ENCODE measurements around the gene ADGRF1. TPM values are rescaled to one million over a fixed set of nuclear protein-coding genes. Genes with fewer than 3 reads are reported as not detected.
"Not testable (repeated sequence)": the region's sequence is repeated elsewhere in the genome, so short reads cannot be mapped to it uniquely, and the experiment has no call there.

Gene ADGRF1
- total RNA-seq, 1 donor from 2014 or later: not detected

- no peak for DNase-seq (ENCODE audit: low spot score)
- TF ChIP-seq, protein P1, sequence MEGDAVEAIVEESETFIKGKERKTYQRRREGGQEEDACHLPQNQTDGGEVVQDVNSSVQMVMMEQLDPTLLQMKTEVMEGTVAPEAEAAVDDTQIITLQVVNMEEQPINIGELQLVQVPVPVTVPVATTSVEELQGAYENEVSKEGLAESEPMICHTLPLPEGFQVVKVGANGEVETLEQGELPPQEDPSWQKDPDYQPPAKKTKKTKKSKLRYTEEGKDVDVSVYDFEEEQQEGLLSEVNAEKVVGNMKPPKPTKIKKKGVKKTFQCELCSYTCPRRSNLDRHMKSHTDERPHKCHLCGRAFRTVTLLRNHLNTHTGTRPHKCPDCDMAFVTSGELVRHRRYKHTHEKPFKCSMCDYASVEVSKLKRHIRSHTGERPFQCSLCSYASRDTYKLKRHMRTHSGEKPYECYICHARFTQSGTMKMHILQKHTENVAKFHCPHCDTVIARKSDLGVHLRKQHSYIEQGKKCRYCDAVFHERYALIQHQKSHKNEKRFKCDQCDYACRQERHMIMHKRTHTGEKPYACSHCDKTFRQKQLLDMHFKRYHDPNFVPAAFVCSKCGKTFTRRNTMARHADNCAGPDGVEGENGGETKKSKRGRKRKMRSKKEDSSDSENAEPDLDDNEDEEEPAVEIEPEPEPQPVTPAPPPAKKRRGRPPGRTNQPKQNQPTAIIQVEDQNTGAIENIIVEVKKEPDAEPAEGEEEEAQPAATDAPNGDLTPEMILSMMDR (IDR thresholded peaks at IDR 0.05; ENCODE audit: unreplicated experiment): no peak
- H3K4me3 Mint-ChIP-seq (ENCODE audit: unreplicated experiment): no peak overlapping the region
- H3K36me3 Mint-ChIP-seq (ENCODE audit: low read depth, unreplicated experiment): no peaks in the 10 kb centered on the region
- no peaks in the 10 kb centered on the region for H3K9me3 Mint-ChIP-seq (ENCODE audit: unreplicated experiment)
- peaks cover 8% of the 10 kb centered on the region for H3K4me1 Mint-ChIP-seq (ENCODE audit: unreplicated experiment)
- no peaks in the 10 kb centered on the region for H3K27me3 Mint-ChIP-seq (ENCODE audit: unreplicated experiment)
- no peak overlapping the region for H3K27ac Mint-ChIP-seq (ENCODE audit: unreplicated experiment)
These were observed 14.7 kb upstream of the ADGRF1 start for GRCh38 chr6:47056832-47057231.

DNA sequence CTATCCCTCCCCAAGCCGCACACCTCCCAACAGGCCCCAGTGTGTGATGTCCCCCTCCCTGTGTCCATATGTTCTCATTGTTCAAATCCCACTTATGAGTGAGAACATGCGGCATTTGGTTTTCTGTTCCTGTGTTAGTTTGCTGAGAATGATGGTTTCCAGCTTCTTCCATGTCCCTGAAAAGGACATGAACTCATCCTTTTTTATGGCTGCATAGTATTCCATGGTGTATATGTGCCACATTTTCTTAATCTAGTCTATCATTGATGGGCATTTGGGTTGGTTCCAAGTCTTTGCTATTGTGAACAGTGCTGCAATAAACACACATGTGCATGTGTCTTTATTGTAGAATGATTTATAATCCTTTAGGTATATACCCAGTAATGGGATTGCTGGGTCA is 12.2 kb upstream of the ADGRF1 start:
- not testable (repeated sequence) for H3K4me3 Mint-ChIP-seq (ENCODE audit: unreplicated experiment); H3K9me3 Mint-ChIP-seq (ENCODE audit: unreplicated experiment); H3K27me3 Mint-ChIP-seq (ENCODE audit: unreplicated experiment); DNase-seq (ENCODE audit: low spot score); H3K27ac Mint-ChIP-seq (ENCODE audit: unreplicated experiment); H3K4me1 Mint-ChIP-seq (ENCODE audit: unreplicated experiment); H3K36me3 Mint-ChIP-seq (ENCODE audit: low read depth, unreplicated experiment)

DNA sequence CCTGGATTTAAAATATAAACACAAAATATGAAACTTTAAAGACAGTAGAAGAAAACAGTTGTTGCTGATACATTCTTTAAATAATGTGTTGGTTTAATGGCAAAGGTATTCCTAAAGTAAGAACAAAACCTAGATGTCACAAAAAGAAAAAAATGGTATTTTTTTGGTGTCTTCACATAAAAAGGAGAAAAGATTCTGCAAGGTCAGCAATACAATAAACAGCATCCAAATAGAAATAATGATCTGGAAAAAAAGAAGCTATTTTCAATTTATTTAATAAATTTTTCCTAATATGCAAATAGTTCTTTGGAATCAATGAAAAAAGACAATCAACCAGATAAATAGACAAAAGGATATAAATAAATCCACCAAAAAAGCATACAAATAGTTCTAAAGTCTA is 6.5 kb upstream of the ADGRF1 start:
- Mint-ChIP-seq H3K9me3 (ENCODE audit: unreplicated experiment) (no peaks in the 10 kb centered on the region), H3K4me3 (ENCODE audit: unreplicated experiment) (no peak overlapping the region), H3K27me3 (ENCODE audit: unreplicated experiment) (peaks cover 2% of the 10 kb centered on the region), H3K4me1 (ENCODE audit: unreplicated experiment) (peaks cover 21% of the 10 kb centered on the region), H3K27ac (ENCODE audit: unreplicated experiment) (no peak overlapping the region), H3K36me3 (ENCODE audit: low read depth, unreplicated experiment) (no peaks in the 10 kb centered on the region)
- no peak for DNase-seq (ENCODE audit: low spot score)
- TF ChIP-seq, protein P1 (IDR thresholded peaks at IDR 0.05; ENCODE audit: unreplicated experiment): no peak

- peak overlapping the region; percentile 65 for H3K27ac Mint-ChIP-seq (ENCODE audit: unreplicated experiment)
- peaks cover 2% of the 10 kb centered on the region for H3K27me3 Mint-ChIP-seq (ENCODE audit: unreplicated experiment)
- peak; percentile 63 for DNase-seq (ENCODE audit: low spot score)
- no peaks in the 10 kb centered on the region for H3K9me3 Mint-ChIP-seq (ENCODE audit: unreplicated experiment)
- TF ChIP-seq, protein P1 (IDR thresholded peaks at IDR 0.05; ENCODE audit: unreplicated experiment): peak; percentile 68
- peaks cover 23% of the 10 kb centered on the region for H3K4me1 Mint-ChIP-seq (ENCODE audit: unreplicated experiment)
- H3K36me3 Mint-ChIP-seq (ENCODE audit: low read depth, unreplicated experiment): no peaks in the 10 kb centered on the region
- H3K4me3 Mint-ChIP-seq (ENCODE audit: unreplicated experiment): no peak overlapping the region
These were observed 5.6 kb upstream of the ADGRF1 start for GRCh38 chr6:47047479-47048407.

- Mint-ChIP-seq H3K4me1 (ENCODE audit: unreplicated experiment) (peaks cover 30% of the 10 kb centered on the region), H3K27ac (ENCODE audit: unreplicated experiment) (peak overlapping the region; percentile 65), H3K4me3 (ENCODE audit: unreplicated experiment) (no peak overlapping the region), H3K36me3 (ENCODE audit: low read depth, unreplicated experiment) (no peaks in the 10 kb centered on the region), H3K9me3 (ENCODE audit: unreplicated experiment) (no peaks in the 10 kb centered on the region), H3K27me3 (ENCODE audit: unreplicated experiment) (peaks cover 2% of the 10 kb centered on the region)
- TF ChIP-seq, protein P1 (IDR thresholded peaks at IDR 0.05; ENCODE audit: unreplicated experiment): no peak
- no peak for DNase-seq (ENCODE audit: low spot score)
These were observed 5.0 kb upstream of the ADGRF1 start for GRCh38 chr6:47047097-47047478.

Measured in endothelial cell (in vitro differentiated cells).